SU-DHL-6 (cell line): Measurements from ENCODE around the gene GOLGA6L26.
"Not testable (repeated sequence)": the region's sequence is repeated elsewhere in the genome, so short reads cannot be mapped to it uniquely, and the experiment has no call there.

Experiments
- H2AFZ ChIP-seq: fragments of 200-600 bp; sonication (generic); 2 replicates; pipeline ENCODE4 v1.6.1; 2014; ENCODE audit warnings: low read depth, mild to moderate bottlenecking, moderate library complexity, mixed read lengths, antibody characterized with exemption, low read length; ENCODE audit not compliant: severe bottlenecking
- H3F3A ChIP-seq: fragments of 200-600 bp; shearing (Covaris generic); 2 replicates; pipeline ENCODE4 v1.6.0; 2016; ENCODE audit warnings: antibody characterized with exemption, mild to moderate bottlenecking; ENCODE audit not compliant: insufficient read depth
- H3K27ac ChIP-seq: fragments of 200-600 bp; sonication (generic); 2 replicates; pipeline ENCODE4 v1.5.1; 2016; ENCODE audit warnings: low read depth, mild to moderate bottlenecking, low read length, moderate library complexity, mixed read lengths
- H3K27me3 ChIP-seq: fragments of 200-600 bp; sonication (generic), shearing (Covaris generic); 2 replicates; pipeline ENCODE4 v1.6.0; 2014; ENCODE audit warnings: mild to moderate bottlenecking, low read length
- H3K36me3 ChIP-seq: fragments of 200-600 bp; sonication (generic); 2 replicates; pipeline ENCODE4 v1.6.1; 2014; ENCODE audit warnings: mild to moderate bottlenecking, low read length, mixed read lengths
- H3K4me2 ChIP-seq: fragments of 300-600, 200-600 bp; shearing (Covaris generic), sonication (generic); 2 replicates; pipeline ENCODE4 v1.6.0; 2014; ENCODE audit warnings: low read length, low read depth, mild to moderate bottlenecking; ENCODE audit not compliant: poor library complexity, severe bottlenecking
- H3K4me3 ChIP-seq: fragments of 200-600 bp; sonication (generic); 2 replicates; pipeline ENCODE4 v1.5.1; 2014; ENCODE audit warnings: antibody characterized with exemption, low read length, mild to moderate bottlenecking, mixed read lengths; ENCODE audit not compliant: insufficient read depth, poor library complexity, severe bottlenecking
- H3K79me2 ChIP-seq: fragments of 200-600 bp; sonication (generic); 2 replicates; pipeline ENCODE4 v1.6.1; 2014; ENCODE audit warnings: mild to moderate bottlenecking, low read length, moderate library complexity; ENCODE audit not compliant: insufficient read depth
- H3K9ac ChIP-seq: fragments of 200-600 bp; sonication (generic); 2 replicates; pipeline ENCODE4 v1.7.0; 2014; ENCODE audit warnings: mild to moderate bottlenecking, low read length
- H3K9me2 ChIP-seq: fragments of 200-600 bp; sonication (generic); replicated peaks from 2 replicates; pipeline ENCODE4 v1.6.1; 2014; ENCODE audit warnings: low read length; ENCODE audit not compliant: insufficient read depth
- H3K9me3 ChIP-seq: fragments of 200-600 bp; sonication (generic); 2 replicates; pipeline ENCODE4 v1.6.1; 2014; ENCODE audit warnings: low read length, mixed read lengths; ENCODE audit not compliant: insufficient read depth
- H4K20me1 ChIP-seq: fragments of 200-600 bp; sonication (generic); 2 replicates; pipeline ENCODE4 v1.6.1; 2014; ENCODE audit warnings: low read depth, mild to moderate bottlenecking, antibody characterized with exemption, low read length, moderate library complexity, mixed read lengths
- EZH2phosphoT487 ChIP-seq: fragments of 200-600 bp; sonication (generic), shearing (Covaris generic); conservative IDR thresholded peaks from 2 replicates; pipeline ENCODE4 v1.6.1; 2018; ENCODE audit warnings: mild to moderate bottlenecking, antibody characterized with exemption, low read length, moderate library complexity, mixed read lengths
- TF ChIP-seq, protein P1 (sequence below): fragments of 200-600 bp; sonication (generic); IDR thresholded peaks from one replicate; pipeline ENCODE4 v1.5.1; 2017; ENCODE audit warnings: antibody characterized with exemption, mild to moderate bottlenecking, low read length, moderate library complexity; ENCODE audit not compliant: insufficient read depth, poor library complexity, severe bottlenecking

Gene GOLGA6L26

DNA sequence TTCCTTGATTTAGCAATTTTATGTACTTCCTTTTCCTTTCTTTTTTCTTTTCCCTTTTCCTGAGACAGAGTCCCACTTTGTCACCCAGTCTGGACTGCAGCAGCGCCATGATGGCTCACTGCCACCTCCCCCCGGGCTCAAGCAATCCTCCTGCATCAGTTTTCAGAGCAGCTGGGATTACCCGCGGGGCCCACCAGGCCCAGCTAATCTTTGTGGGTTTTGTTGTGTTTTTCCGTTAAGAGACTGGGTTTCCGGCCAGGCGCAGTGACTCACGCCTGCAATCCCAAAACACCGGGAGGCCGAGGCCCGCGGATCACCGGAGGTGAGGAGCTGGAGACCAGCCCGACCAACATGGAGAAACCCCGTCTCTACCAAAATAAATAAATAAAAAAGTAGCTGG is 38.3 kb upstream of the GOLGA6L26 start:
- no peak overlapping the region for H2AFZ ChIP-seq
- no peak overlapping the region for H3K27ac ChIP-seq
- no peaks in the 10 kb centered on the region for H3K79me2 ChIP-seq
- no peak for TF ChIP-seq EZH2phosphoT487
- TF ChIP-seq, protein P1, sequence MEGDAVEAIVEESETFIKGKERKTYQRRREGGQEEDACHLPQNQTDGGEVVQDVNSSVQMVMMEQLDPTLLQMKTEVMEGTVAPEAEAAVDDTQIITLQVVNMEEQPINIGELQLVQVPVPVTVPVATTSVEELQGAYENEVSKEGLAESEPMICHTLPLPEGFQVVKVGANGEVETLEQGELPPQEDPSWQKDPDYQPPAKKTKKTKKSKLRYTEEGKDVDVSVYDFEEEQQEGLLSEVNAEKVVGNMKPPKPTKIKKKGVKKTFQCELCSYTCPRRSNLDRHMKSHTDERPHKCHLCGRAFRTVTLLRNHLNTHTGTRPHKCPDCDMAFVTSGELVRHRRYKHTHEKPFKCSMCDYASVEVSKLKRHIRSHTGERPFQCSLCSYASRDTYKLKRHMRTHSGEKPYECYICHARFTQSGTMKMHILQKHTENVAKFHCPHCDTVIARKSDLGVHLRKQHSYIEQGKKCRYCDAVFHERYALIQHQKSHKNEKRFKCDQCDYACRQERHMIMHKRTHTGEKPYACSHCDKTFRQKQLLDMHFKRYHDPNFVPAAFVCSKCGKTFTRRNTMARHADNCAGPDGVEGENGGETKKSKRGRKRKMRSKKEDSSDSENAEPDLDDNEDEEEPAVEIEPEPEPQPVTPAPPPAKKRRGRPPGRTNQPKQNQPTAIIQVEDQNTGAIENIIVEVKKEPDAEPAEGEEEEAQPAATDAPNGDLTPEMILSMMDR, result no peak
- no peaks in the 10 kb centered on the region for H4K20me1 ChIP-seq
- no peaks in the 10 kb centered on the region for H3K9me2 ChIP-seq
- no peak overlapping the region for H3K9ac ChIP-seq
- no peaks in the 10 kb centered on the region for H3K27me3 ChIP-seq
- H3K36me3 ChIP-seq, result no peaks in the 10 kb centered on the region
- H3K9me3 ChIP-seq, result no peaks in the 10 kb centered on the region
- no peak overlapping the region for H3K4me2 ChIP-seq
- no peaks in the 10 kb centered on the region for H3F3A ChIP-seq
- no peak overlapping the region for H3K4me3 ChIP-seq

DNA sequence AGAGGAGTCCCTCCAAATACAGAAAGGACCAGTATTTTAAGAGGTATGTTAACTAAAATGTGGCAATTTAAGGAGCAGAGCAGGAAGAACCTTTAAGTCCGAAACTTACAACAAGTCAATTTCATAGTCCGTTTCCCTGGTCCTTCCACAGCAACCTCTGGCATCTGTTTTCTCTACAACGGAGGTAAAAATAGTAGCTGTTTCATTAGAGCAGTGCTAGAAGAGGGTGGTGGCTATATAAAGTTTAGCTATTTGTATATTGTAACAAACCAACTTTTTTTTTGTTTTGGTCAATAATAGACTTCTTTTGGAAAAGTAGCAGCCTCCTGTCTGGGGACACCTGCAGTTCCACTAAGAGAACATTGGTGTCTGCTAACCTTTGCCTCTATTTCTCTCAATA is 37.9 kb upstream of the GOLGA6L26 start:
- H3K27ac ChIP-seq, H3K9me2 ChIP-seq, H3K4me3 ChIP-seq, H4K20me1 ChIP-seq, H3K36me3 ChIP-seq, H3K9ac ChIP-seq, H3K27me3 ChIP-seq, H3K79me2 ChIP-seq, H2AFZ ChIP-seq, H3K9me3 ChIP-seq, H3K4me2 ChIP-seq, H3F3A ChIP-seq: not testable (repeated sequence)

DNA sequence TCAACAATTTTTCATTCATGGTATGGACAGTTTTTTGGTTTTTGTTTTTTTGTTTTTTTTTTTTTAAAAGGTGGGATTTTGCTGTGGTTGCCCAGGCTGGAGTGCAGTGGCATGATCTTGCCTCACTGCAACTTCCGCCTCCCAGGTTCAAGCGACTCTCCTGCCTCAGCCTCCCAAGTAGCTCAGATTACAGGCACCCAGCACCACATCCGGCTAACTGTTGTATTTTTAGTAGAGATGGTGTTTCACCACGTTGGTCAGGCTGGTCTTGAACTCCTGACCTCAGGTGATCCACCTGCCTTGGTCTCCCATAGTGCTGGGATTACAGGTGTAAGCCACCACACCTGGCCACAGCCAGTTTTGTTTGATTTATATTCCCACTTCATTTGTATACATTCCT is 37.1 kb upstream of the GOLGA6L26 start:
- H3K79me2 ChIP-seq, H3F3A ChIP-seq: not testable (repeated sequence)

DNA sequence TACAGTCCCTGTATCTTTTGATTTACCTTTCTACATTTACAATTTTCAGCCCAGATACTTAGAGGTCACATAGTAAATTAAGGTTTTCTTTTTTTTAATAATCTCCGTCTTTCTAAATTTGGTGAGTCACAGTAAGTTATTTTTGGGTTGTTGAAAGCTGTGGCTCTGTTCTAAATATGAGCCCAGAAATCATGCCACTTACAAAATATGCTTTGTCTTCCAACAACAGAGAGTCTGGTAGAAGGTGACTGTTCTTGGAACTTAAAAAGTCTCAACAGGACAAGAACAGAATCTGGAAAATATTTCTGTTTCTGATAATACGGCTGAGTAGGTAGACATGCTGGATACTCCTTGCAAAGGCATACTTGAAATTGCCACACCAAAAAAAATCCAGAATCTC is 36.6 kb upstream of the GOLGA6L26 start:
- Histone ChIP-seq H4K20me1 (no peaks in the 10 kb centered on the region), H3K9me3 (no peaks in the 10 kb centered on the region), H3K4me3 (no peak overlapping the region), H3K9ac (no peak overlapping the region), H2AFZ (no peak overlapping the region), H3K79me2 (no peaks in the 10 kb centered on the region), H3K27me3 (no peaks in the 10 kb centered on the region), H3K4me2 (no peak overlapping the region), H3K27ac (no peak overlapping the region), H3F3A (no peaks in the 10 kb centered on the region), H3K36me3 (no peaks in the 10 kb centered on the region), H3K9me2 (no peaks in the 10 kb centered on the region)
- TF ChIP-seq, protein P1, result no peak
- TF ChIP-seq EZH2phosphoT487, result no peak

More for the DNA sequence above, 37.1 kb upstream of the GOLGA6L26 start:
- H4K20me1 ChIP-seq, H2AFZ ChIP-seq, H3K4me3 ChIP-seq, H3K36me3 ChIP-seq, H3K9me2 ChIP-seq, H3K9ac ChIP-seq, H3K27me3 ChIP-seq, H3K27ac ChIP-seq, H3K9me3 ChIP-seq, H3K4me2 ChIP-seq: not testable (repeated sequence)

DNA sequence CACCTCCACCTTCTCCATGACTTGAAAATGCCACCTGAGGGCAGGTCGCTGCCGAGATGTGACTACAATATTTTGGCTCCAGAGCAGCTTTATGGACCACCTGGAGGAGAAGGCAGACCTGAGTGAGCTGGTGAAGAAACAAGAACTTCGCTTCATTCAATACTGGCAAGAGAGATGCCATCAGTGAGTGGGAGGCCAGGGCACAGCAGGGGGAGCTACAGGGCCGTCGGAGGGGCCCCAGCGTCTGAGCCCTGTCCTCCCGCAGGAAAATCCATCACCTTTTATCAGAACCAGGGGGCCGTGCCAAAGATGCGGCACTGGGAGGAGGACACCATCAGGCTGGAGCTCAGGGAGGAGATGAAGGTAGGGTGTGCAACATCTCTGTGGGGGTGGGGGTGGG is 30.3 kb upstream of the GOLGA6L26 start:
- not testable (repeated sequence) for H3K9me2 ChIP-seq, H3K79me2 ChIP-seq, H2AFZ ChIP-seq, H3K9ac ChIP-seq, H3K36me3 ChIP-seq, H3F3A ChIP-seq, H3K27ac ChIP-seq, H3K27me3 ChIP-seq, H4K20me1 ChIP-seq, H3K4me3 ChIP-seq, H3K4me2 ChIP-seq, H3K9me3 ChIP-seq

DNA sequence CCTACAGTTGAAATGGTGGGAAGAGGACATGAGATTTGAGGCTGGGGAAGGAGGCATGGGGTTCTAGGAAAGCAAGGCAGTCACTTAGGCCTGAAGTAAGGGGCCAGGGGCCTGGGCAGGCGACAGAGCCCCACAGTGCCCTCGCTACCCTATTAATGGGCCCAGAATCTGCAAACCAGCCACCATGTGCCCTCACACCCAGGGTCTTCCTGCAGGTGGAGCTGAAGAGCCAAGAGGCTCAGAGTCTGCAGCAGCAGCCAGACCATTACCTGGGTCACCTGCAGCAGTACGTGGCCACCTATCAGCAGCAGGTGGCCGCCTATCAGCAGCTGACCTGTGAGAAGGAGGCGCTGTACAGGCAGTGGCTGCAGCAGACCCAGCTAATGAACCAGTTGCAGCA is 28.6 kb upstream of the GOLGA6L26 start:
- H3K9me2 ChIP-seq, H3K27ac ChIP-seq, H3K4me3 ChIP-seq, H3K9me3 ChIP-seq, H3K79me2 ChIP-seq, H3K36me3 ChIP-seq, H3K27me3 ChIP-seq, H4K20me1 ChIP-seq, H2AFZ ChIP-seq, H3F3A ChIP-seq, H3K9ac ChIP-seq, H3K4me2 ChIP-seq: not testable (repeated sequence)

DNA sequence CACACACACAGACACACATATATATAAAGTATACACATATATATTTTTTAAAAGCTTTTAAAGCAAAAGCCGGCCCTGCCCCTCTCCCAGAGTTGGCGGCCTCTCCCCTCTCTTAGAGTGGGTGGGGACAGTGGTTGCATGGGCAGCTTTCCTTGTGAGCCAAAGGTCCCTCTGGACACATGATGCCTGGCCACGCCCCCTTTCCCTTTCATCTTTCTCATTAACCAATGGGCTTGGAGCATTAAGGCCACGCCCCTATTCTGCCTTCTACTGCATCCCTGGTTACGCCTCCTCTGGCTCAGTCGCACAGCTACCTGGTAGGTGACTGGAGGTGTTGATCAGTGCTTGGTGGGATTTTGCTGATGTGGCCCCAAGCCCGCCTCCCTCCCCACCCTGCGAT is 20.5 kb upstream of the GOLGA6L26 start, which contains the start of gene GOLGA8S:
Gene GOLGA8S, plus strand, starts transcription at position 301 of the 400 bp plus-strand sequence. Its CDS starts 62 bp downstream, at position 363.
- not testable (repeated sequence) for H3K9ac ChIP-seq, H4K20me1 ChIP-seq, H3K27me3 ChIP-seq, H3K9me3 ChIP-seq, H3K9me2 ChIP-seq, H3K4me2 ChIP-seq, H3K4me3 ChIP-seq, H3K36me3 ChIP-seq, H3K79me2 ChIP-seq, H3K27ac ChIP-seq, H2AFZ ChIP-seq, H3F3A ChIP-seq
